Colonic mucosa (tissue), 4 donors: Measurements from ENCODE around the gene GALNS. TPM values are rescaled to one million over a fixed set of nuclear protein-coding genes. Genes with fewer than 3 reads are reported as not detected.

Experiments used
- DNase-seq: peaks from one replicate; pipeline ENCODE4 v3.0.0-alpha.2; 2020
- H3K27ac ChIP-seq: fragments of 200-600 bp; one replicate; pipeline ENCODE4 v1.8.0; 2021
- H3K27me3 ChIP-seq: fragments of 200-600 bp; one replicate; pipeline ENCODE4 v1.8.0; 2021
- H3K36me3 ChIP-seq: fragments of 200-600 bp; one replicate; pipeline ENCODE4 v1.8.0; 2021
- H3K4me1 ChIP-seq: fragments of 200-600 bp; one replicate; pipeline ENCODE4 v1.8.0; 2021; ENCODE audit warnings: mild to moderate bottlenecking
- H3K4me3 ChIP-seq: fragments of 200-600 bp; one replicate; pipeline ENCODE4 v1.8.0; 2021
- H3K9ac ChIP-seq, 2 donors: one replicate each; pipeline ENCODE4 v1.7.0; 2013; ENCODE audit warnings: control low read depth in 2 of 2, low read depth in 2 of 2, low read length in 2 of 2
- H3K9me3 ChIP-seq: fragments of 200-600 bp; one replicate; pipeline ENCODE4 v1.8.0; 2021
- CTCF ChIP-seq: fragments of 200-600 bp; IDR thresholded peaks from one replicate; pipeline ENCODE4 v1.8.0; 2022; ENCODE audit warnings: antibody characterized with exemption, mild to moderate bottlenecking
- intact Hi-C: fragments of 100-400 bp; cut with DNase I; formaldehyde crosslinking; loops from one replicate; pipeline ENCODE4 v1.14.1; 2022
- total RNA-seq, 2 donors: library from RNA; stranded (reverse); fragmentation: NEBNext Ultra II Directional in 1 of 2; extraction: Animal tissue kit (Norgen Biotek cat#: 25700) in 1 of 2; gene quantifications; one replicate each; pipeline ENCODE4 v1.2.1, GENCODE V29; 2021
- donor health status: healthy.
- donor health status: DM: no; HTN: no; CAD: no.
- donor health status: DM: no; HTN: no; CAD: no.

GALNS gene
- total RNA-seq, 2 donors from 2014 or later, result 22.8 to 44.5 TPM

- H3K36me3 ChIP-seq, result no peaks in the 10 kb centered on the region
- no peak overlapping the region for H3K9ac ChIP-seq
- no peak overlapping the region for H3K4me3 ChIP-seq
- H3K27me3 ChIP-seq, result no peaks in the 10 kb centered on the region
- H3K4me1 ChIP-seq, result peaks cover 20% of the 10 kb centered on the region
- intact Hi-C loops, result no loop called here
- no peak for DNase-seq
- no peak overlapping the region for H3K27ac ChIP-seq
- H3K9me3 ChIP-seq, result no peaks in the 10 kb centered on the region
- TF ChIP-seq CTCF, result no peak
Observed at GRCh38 chr16:88805887-88806393, 50.8 kb downstream of the GALNS start.

- Histone ChIP-seq H3K27ac (no peak overlapping the region), H3K4me1 (peaks cover 14% of the 10 kb centered on the region), H3K4me3 (no peak overlapping the region), H3K27me3 (no peaks in the 10 kb centered on the region), H3K36me3 (no peaks in the 10 kb centered on the region), H3K9me3 (no peaks in the 10 kb centered on the region), H3K9ac (no peak overlapping the region)
- no peak for DNase-seq
- intact Hi-C loops, result no loop called here
- no peak for TF ChIP-seq CTCF
Observed at GRCh38 chr16:88805340-88805715, 51.4 kb downstream of the GALNS start.

GRCh38 chr16:88804552-88805339, 52.0 kb downstream of the GALNS start:
- no peak overlapping the region for H3K27ac ChIP-seq
- H3K4me3 ChIP-seq, result peak overlapping the region; percentile 59
- TF ChIP-seq CTCF, result no peak
- no peaks in the 10 kb centered on the region for H3K9me3 ChIP-seq
- H3K4me1 ChIP-seq, result peaks cover 9% of the 10 kb centered on the region
- no peaks in the 10 kb centered on the region for H3K27me3 ChIP-seq
- DNase-seq, result peak; percentile 69
- peak overlapping the region in 1 of 2 donors; percentile 34 for H3K9ac ChIP-seq
- no peaks in the 10 kb centered on the region for H3K36me3 ChIP-seq
- intact Hi-C loops, result no loop called here

- Histone ChIP-seq H3K9ac (peak overlapping the region in 1 of 2 donors; percentile 34), H3K4me1 (peaks cover 9% of the 10 kb centered on the region), H3K36me3 (no peaks in the 10 kb centered on the region), H3K4me3 (peak overlapping the region; percentile 59), H3K9me3 (no peaks in the 10 kb centered on the region), H3K27ac (no peak overlapping the region), H3K27me3 (no peaks in the 10 kb centered on the region)
- TF ChIP-seq CTCF, result no peak
- intact Hi-C loops, result no loop called here
- DNase-seq, result no peak
Observed at GRCh38 chr16:88804173-88804551, 52.6 kb downstream of the GALNS start.

GRCh38 chr16:88803264-88803987, 53.3 kb downstream of the GALNS start, which contains the start of gene CDT1:
CDT1 (plus strand) TSS chr16:88803789; CDS start chr16:88803832, 43 bp downstream.
- H3K4me1 ChIP-seq, result peaks cover 9% of the 10 kb centered on the region
- peak within 1 kb of the TSS; percentile 46 to 55 for H3K9ac ChIP-seq
- peak within 1 kb of the TSS; percentile 69 for H3K27ac ChIP-seq
- no peaks in the 10 kb centered on the region for H3K9me3 ChIP-seq
- peak within 1 kb of the TSS; percentile 59 for H3K4me3 ChIP-seq
- TF ChIP-seq CTCF, result no peak
- intact Hi-C loops, result no loop called here
- DNase-seq, result peak; percentile 83
- no peaks in the 10 kb centered on the region for H3K36me3 ChIP-seq
- no peaks in the 10 kb centered on the region for H3K27me3 ChIP-seq
